IPS DF 6.9 (cell line): ENCODE results near the gene PARG.
"Not testable (repeated sequence)": the region's sequence is repeated elsewhere in the genome, so short reads cannot be mapped to it uniquely, and the experiment has no call there.

Source experiments
- DNase-seq: peaks from one replicate; pipeline ENCODE4 v3.0.0-alpha.2; 2013; ENCODE audit warnings: low read depth, low spot score
- H3K27ac ChIP-seq: one replicate; pipeline ENCODE4 v1.5.1; 2013; ENCODE audit warnings: low read length, control low read depth
- H3K27me3 ChIP-seq: 2 replicates; pipeline ENCODE4 v1.6.1; 2013; ENCODE audit warnings: mild to moderate bottlenecking, low read length; ENCODE audit not compliant: control insufficient read depth, insufficient read depth
- H3K36me3 ChIP-seq: 2 replicates; pipeline ENCODE4 v1.6.1; 2013; ENCODE audit warnings: low read length; ENCODE audit not compliant: control insufficient read depth, insufficient read depth
- H3K4me1 ChIP-seq: 2 replicates; pipeline ENCODE4 v1.6.1; 2013; ENCODE audit warnings: low read length; ENCODE audit not compliant: control insufficient read depth, insufficient read depth
- H3K4me3 ChIP-seq: 2 replicates; pipeline ENCODE4 v1.5.1; 2013; ENCODE audit warnings: mild to moderate bottlenecking, low read length
- H3K9me3 ChIP-seq: 2 replicates; pipeline ENCODE4 v1.6.1; 2013; ENCODE audit warnings: low read length, inconsistent platforms; ENCODE audit not compliant: control insufficient read depth, insufficient read depth
- WGBS: extraction: QIAGEN DNeasy Blood & Tissue Kit; methylation state at CpG from one replicate; pipeline ENCODE4 v1.1.7; 2013; ENCODE audit warnings: mixed read lengths, missing lambda C conversion rate; ENCODE audit not compliant: insufficient read length, insufficient coverage; 5-methylcytosine and 5-hydroxymethylcytosine counted together

The PARG gene

DNA sequence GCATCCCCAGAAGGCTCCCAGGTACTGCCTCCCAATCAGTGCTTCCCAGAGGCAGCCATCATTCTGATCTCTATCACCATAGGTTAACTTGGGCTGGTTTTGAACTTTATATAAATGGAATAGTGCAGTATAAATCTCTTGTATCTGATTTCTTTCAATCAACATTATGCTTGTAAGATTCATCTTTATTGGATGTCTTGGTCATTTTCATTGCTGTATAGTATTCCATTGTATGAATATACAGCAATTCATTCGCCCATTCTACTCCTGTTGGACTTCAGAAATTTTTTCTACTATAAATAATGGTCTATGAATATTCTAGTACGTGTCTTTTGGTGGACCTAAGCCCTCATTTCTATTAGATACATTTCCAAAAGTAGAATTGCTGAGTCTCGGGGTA is 163.6 kb downstream of the PARG start:
- no peak for DNase-seq
- H3K36me3 ChIP-seq: no peaks in the 10 kb centered on the region
- H3K4me1 ChIP-seq: no peaks in the 10 kb centered on the region
- H3K9me3 ChIP-seq: no peaks in the 10 kb centered on the region
- H3K27me3 ChIP-seq: no peaks in the 10 kb centered on the region
- no CpG with 5 or more reads among the region's 3 CpGs for WGBS
- H3K4me3 ChIP-seq: no peak overlapping the region
- no peak overlapping the region for H3K27ac ChIP-seq

DNA sequence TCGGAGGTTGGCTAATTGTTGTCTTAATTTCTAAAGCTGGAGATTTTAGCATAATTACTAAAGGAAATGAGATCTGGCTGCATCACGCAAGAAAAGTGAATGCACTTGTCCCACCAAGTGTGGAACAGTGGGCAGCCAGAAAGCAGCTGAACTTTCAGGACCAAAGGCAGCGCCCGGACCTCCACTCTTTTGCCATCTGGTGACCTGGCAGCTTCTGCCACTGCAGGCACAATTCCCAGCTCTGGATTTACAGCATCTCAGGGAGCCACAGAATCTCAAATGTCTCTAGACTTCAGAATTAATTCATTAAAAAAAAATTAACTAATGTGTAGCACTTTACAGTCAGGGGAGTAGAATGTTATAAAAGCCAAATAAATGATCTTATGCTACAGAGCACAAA is 165.0 kb downstream of the PARG start:
- no peak for DNase-seq
- Histone ChIP-seq H3K9me3 (no peaks in the 10 kb centered on the region), H3K4me1 (no peaks in the 10 kb centered on the region), H3K4me3 (no peak overlapping the region), H3K27me3 (no peaks in the 10 kb centered on the region), H3K27ac (no peak overlapping the region), H3K36me3 (no peaks in the 10 kb centered on the region)
- WGBS: no CpG with 5 or more reads among the region's 4 CpGs

DNA sequence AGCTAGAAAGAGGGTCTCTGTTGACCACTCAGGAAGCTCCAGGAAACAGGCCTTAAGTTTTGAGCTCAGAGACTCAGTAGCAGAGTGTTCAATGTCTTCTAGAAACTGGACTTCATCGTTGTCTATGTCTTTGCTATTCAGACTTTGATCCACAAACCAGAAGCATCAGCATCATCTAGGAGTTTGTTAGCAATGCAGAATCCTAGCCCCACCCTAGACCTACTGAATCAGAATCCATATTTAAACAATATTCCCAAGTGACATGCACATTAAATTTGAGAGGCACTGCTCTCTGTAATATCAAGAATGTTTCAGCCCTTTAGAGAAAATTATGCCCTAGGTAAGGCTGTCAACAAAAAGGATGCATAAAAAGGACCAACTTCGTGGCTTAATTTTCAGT is 166.8 kb downstream of the PARG start:
- Histone ChIP-seq H3K9me3 (no peaks in the 10 kb centered on the region), H3K27ac (no peak overlapping the region), H3K36me3 (no peaks in the 10 kb centered on the region), H3K4me3 (no peak overlapping the region), H3K4me1 (no peaks in the 10 kb centered on the region), H3K27me3 (no peaks in the 10 kb centered on the region)
- no CpG with 5 or more reads among the region's 2 CpGs for WGBS
- no peak for DNase-seq

DNA sequence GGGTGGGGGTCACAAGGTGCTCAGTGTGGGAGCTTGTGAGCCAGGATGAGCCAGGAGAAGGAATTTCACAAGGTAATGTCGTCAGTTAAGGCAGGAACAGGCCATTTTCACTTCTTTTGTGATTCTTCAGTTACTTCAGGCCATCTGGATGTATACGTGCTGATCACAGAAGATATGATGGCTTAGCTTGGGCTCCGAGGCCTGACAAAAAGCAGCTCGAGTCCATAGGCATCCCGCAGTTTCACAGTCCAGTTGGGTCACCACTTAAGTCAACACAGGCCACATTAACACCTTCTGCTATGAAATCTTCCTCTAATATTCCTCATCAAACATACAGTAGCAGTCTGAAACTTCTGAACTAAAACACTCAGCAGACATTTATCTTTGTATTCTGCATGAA is 168.9 kb downstream of the PARG start:
- WGBS: no CpG with 5 or more reads among the region's 5 CpGs
- not testable (repeated sequence) for H3K4me3 ChIP-seq, H3K9me3 ChIP-seq, H3K27me3 ChIP-seq, H3K36me3 ChIP-seq, H3K4me1 ChIP-seq, H3K27ac ChIP-seq, DNase-seq

DNA sequence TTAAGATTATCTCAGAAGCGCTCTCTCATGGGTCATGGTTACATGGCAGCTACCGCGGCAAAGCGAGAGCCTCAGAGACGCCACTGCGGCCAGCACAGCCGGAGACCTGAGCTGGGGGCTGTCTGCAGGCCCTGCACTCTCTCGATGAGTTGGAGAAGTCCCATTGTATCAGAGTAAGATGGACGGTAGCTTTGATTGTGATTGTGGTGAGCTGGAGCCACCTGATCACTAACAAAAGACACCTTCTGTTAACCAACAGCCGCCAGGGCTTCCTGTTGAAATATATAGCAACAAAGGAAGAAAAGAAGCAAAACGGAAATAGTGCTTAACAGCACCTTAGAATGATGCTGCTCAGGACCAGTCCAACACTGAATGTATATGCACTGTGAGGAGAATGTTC is 170.8 kb downstream of the PARG start:
- not testable (repeated sequence) for H3K36me3 ChIP-seq, H3K9me3 ChIP-seq, H3K27ac ChIP-seq, H3K4me1 ChIP-seq, H3K4me3 ChIP-seq, H3K27me3 ChIP-seq, DNase-seq
- WGBS: no CpG with 5 or more reads among the region's 11 CpGs

DNA sequence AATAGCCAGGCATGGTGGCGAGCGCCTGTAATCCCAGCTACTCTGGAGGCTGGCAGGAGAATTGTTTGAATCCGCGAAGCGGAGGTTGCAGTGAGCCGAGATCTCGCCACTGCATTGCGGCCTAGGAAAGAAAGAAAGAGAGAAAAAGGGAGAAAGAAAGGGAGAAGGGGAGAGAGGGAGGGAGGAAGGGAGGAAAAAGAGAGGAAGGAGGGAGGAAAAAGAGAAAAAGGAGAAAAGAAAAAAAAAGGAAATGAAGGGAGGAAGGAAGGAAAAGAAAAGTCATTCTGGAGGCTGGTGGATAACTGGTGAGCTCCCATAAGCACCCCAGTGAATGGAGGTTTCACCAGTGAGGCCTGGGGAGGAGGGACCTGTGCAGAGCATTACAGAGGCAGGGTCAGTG is 172.1 kb downstream of the PARG start:
- no peaks in the 10 kb centered on the region for H3K4me1 ChIP-seq
- H3K36me3 ChIP-seq: no peaks in the 10 kb centered on the region
- no peak overlapping the region for H3K27ac ChIP-seq
- H3K27me3 ChIP-seq: peaks cover 3% of the 10 kb centered on the region; the same call in 1 of the 2 replicates
- WGBS: no CpG with 5 or more reads among the region's 8 CpGs
- no peaks in the 10 kb centered on the region for H3K9me3 ChIP-seq
- no peak overlapping the region for H3K4me3 ChIP-seq
- DNase-seq: no peak

DNA sequence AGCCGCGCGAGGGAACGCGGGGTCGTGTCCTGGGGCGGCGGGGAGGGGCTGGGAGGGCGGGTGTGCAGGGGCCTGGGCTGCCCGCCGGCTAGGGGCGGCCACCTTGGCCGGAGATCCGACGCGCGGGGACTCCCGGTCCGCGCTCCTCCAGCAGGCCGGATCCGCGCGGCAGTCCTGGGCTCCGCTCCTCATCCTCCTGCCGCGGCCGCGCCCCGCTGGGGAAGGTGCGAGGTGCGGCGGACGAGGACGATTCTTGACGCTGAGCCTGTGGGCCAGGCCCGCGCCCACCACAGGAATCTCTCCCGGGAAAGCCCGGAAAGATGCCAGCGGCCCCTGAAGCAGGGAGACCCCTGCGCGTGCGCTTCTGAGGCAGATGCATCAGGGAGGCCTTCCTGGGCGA is 173.1 kb downstream of the PARG start:
- WGBS: no CpG with 5 or more reads among the region's 45 CpGs
- DNase-seq: no peak

DNA sequence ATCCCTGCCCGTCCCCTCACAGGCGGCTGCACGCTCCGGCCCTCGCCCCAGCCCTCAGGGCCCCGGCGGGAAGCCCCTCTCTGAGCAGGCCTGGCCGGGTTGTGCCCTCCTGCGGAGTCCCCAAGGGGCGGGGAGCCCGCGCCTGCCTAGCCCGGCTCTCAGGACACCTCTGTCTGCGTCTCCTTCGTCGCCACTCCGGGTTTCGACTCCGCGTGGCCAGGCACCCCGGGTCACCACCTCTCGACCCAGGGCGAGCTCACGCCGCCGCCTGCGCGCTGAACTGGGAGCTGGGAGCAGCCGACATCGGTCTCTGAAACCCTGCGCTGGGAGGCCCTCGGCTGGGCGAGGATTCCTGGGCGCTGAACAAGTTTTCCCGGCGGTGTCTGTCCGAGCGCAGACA is 173.5 kb downstream of the PARG start:
- DNase-seq: no peak
- H3K27me3 ChIP-seq: peaks cover 3% of the 10 kb centered on the region; the same call in 1 of the 2 replicates
- H3K4me1 ChIP-seq: no peaks in the 10 kb centered on the region
- H3K9me3 ChIP-seq: no peaks in the 10 kb centered on the region
- no CpG with 5 or more reads among the region's 38 CpGs for WGBS
- H3K27ac ChIP-seq: no peak overlapping the region
- no peak overlapping the region for H3K4me3 ChIP-seq
- H3K36me3 ChIP-seq: no peaks in the 10 kb centered on the region

More for the DNA sequence above, 173.1 kb downstream of the PARG start:
- Histone ChIP-seq H3K4me3 (no peak overlapping the region), H3K27ac (no peak overlapping the region), H3K27me3 (peaks cover 3% of the 10 kb centered on the region; the same call in 1 of the 2 replicates), H3K4me1 (no peaks in the 10 kb centered on the region), H3K36me3 (no peaks in the 10 kb centered on the region), H3K9me3 (no peaks in the 10 kb centered on the region)
